GM12873 (cell line): ENCODE results near the gene MUL1.
A peak's percentile ranks its signal among the peaks of the same experiment; 100 is the strongest.

ENCODE experiments used
- CTCF ChIP-seq: IDR thresholded peaks from 2 replicates; pipeline ENCODE4 v1.5.1; 2012; ENCODE audit warnings: low read depth, mild to moderate bottlenecking, moderate library complexity, low read length, control low read depth; ENCODE audit not compliant: insufficient read depth; ENCODE audit errors: missing control alignments

Gene MUL1

GRCh38 chr1:20495661-20496060 lies 12.3 kb downstream of the MUL1 start:
- TF ChIP-seq CTCF = no peak

DNA sequence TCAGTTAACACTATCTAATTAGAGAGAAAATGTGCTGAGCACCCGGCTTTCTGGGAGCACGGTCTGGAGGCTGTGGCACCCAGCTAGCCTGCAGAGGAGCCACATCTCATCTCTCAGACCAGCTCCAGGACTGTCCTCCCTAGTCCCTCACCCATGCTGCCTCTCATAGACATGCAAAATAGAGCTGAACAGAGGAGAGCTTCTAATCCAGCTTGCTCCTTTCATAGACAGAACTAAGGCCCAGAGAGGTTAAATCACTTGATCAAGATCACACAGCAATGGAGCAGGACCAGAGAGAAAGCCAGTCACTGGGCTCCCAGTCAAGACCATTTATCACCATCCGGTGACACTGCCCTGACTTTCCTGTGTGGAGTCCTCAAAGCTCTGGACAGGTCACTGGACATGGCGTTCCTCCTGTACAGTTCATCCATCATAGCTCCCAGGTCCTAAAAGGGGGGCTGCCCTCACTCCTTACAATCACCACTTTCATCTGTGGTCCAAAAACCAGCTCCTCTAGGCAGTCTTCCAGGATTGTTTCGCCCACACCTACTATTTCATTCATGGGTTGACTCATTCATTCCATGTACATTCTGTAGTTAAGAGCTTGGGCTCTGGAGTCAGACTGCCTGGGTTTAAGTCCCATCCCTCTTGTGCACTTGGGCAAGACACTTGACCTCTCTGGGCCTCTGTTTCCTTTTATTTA lies 13.2 kb downstream of the MUL1 start:
- no peak for TF ChIP-seq CTCF

DNA sequence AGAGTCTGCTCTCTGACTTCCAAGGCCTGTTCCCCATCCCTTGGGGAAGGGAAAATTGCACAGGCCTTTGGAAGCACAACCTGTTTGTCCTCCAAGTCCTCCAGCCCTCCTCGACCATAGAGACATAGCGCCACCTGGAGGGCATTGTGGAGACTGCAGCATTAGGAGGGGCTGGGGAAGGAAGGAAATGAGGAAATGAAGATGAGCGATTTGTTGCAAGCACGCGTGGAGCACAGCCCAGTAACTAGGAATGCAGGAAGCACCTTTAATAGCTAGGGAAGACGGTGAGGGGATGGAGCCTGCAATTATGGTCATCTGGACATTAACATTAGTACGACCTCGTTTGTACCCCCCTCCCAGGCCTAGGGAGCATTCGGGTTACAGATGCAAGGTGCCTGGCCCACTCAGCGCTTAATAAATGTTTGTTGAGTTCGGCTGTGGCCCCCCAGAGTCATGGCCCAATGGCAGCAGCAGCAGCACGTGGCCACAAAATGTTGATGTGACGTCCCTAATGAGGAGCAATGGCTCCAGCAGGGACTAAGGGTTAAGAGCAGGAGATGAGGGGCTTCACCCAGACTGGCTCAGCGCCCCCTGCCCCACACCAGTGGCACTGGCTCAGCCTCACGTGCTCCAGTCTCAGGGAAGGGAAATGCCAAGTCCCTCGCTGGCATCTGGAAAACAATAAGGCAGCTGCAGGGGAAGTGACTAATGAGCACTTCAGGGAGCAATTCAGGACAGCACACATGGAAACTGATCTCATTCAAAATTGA lies 13.9 kb downstream of the MUL1 start:
- TF ChIP-seq CTCF = peak; percentile 94

- TF ChIP-seq CTCF = no peak
Observed at GRCh38 chr1:20493309-20493708, 14.6 kb downstream of the MUL1 start.

- TF ChIP-seq CTCF = no peak
Observed at GRCh38 chr1:20492751-20493150, 15.2 kb downstream of the MUL1 start.

- no peak for TF ChIP-seq CTCF
Observed at GRCh38 chr1:20491866-20492265, 16.1 kb downstream of the MUL1 start.

- no peak for TF ChIP-seq CTCF
Observed at GRCh38 chr1:20491178-20491577, 16.8 kb downstream of the MUL1 start.
